ENCODE data around the gene SLC27A3. TPM values are rescaled to one million over a fixed set of nuclear protein-coding genes. Genes with fewer than 3 reads are reported as not detected.

Gene SLC27A3
- polyA plus RNA-seq, 1 experiment = 25.4 TPM

- H3K4me3 ChIP-seq (ENCODE audit: low read depth, low read length) = no peak overlapping the region
- no peak for DNase-seq (ENCODE audit: low read depth)
- peaks cover 14% of the 10 kb centered on the region for H3K36me3 ChIP-seq (ENCODE audit: control insufficient read depth, insufficient read depth, low read length)
- H3K27me3 ChIP-seq (ENCODE audit: control insufficient read depth, insufficient read depth, low read length) = no peaks in the 10 kb centered on the region
- ChIA-PET CTCF (interaction anchor here (0.7 to 5.4 kb wide), 3 partner anchors 75 to 397 kb away, joined by 3 to 43 read pairs (median 3); partner anchors contain the start of gene NPR1), POLR2A (no interaction called here)
- no peak for TF ChIP-seq CTCF (IDR thresholded peaks at IDR 0.05; ENCODE audit: insufficient read depth, low read depth, low read length)
Observed at GRCh38 chr1:153752072-153752471, 23.1 kb upstream of the SLC27A3 start.

GRCh38 chr1:153752571-153753195 is 22.5 kb upstream of the SLC27A3 start:
- TF ChIP-seq CTCF (IDR thresholded peaks at IDR 0.05; ENCODE audit: insufficient read depth, low read depth, low read length) = no peak
- ChIA-PET CTCF (interaction anchor here (5.4 kb wide), 1 partner anchor 76 kb away, joined by 43 read pairs; the partner anchor contains the start of gene NPR1), POLR2A (no interaction called here)
- no peak overlapping the region for H3K4me3 ChIP-seq (ENCODE audit: low read depth, low read length)
- no peaks in the 10 kb centered on the region for H3K27me3 ChIP-seq (ENCODE audit: control insufficient read depth, insufficient read depth, low read length)
- peaks cover 16% of the 10 kb centered on the region for H3K36me3 ChIP-seq (ENCODE audit: control insufficient read depth, insufficient read depth, low read length)
- no peak for DNase-seq (ENCODE audit: low read depth)

GRCh38 chr1:153754266-153754665 is 20.9 kb upstream of the SLC27A3 start:
- no peak for TF ChIP-seq CTCF (IDR thresholded peaks at IDR 0.05; ENCODE audit: insufficient read depth, low read depth, low read length)
- Histone ChIP-seq H3K4me3 (ENCODE audit: low read depth, low read length) (no peak overlapping the region), H3K36me3 (ENCODE audit: control insufficient read depth, insufficient read depth, low read length) (peaks cover 21% of the 10 kb centered on the region), H3K27me3 (ENCODE audit: control insufficient read depth, insufficient read depth, low read length) (no peaks in the 10 kb centered on the region)
- POLR2A ChIA-PET = no interaction called here
- no peak for DNase-seq (ENCODE audit: low read depth)
- CTCF ChIA-PET = interaction anchor here (1.4 to 2.2 kb wide), 2 partner anchors 9 to 77 kb away, joined by 5 to 7 read pairs; no protein-coding TSS in a partner anchor

GRCh38 chr1:153760440-153760839 is 14.8 kb upstream of the SLC27A3 start:
- ChIA-PET CTCF (interaction anchor here (0.9 to 1.3 kb wide), 2 partner anchors 84 to 249 kb away, joined by 3 read pairs; no protein-coding TSS in a partner anchor), POLR2A (no interaction called here)
- no peak for TF ChIP-seq CTCF (IDR thresholded peaks at IDR 0.05; ENCODE audit: insufficient read depth, low read depth, low read length)
- no peak for DNase-seq (ENCODE audit: low read depth)
- H3K36me3 ChIP-seq (ENCODE audit: control insufficient read depth, insufficient read depth, low read length) = peaks cover 37% of the 10 kb centered on the region
- H3K27me3 ChIP-seq (ENCODE audit: control insufficient read depth, insufficient read depth, low read length) = no peaks in the 10 kb centered on the region
- H3K4me3 ChIP-seq (ENCODE audit: low read depth, low read length) = no peak overlapping the region

GRCh38 chr1:153763365-153764225 is 11.6 kb upstream of the SLC27A3 start:
- Histone ChIP-seq H3K27me3 (ENCODE audit: control insufficient read depth, insufficient read depth, low read length) (no peaks in the 10 kb centered on the region), H3K4me3 (ENCODE audit: low read depth, low read length) (no peak overlapping the region), H3K36me3 (ENCODE audit: control insufficient read depth, insufficient read depth, low read length) (peaks cover 35% of the 10 kb centered on the region)
- ChIA-PET CTCF (interaction anchor here (0.6 to 1.6 kb wide), 3 partner anchors 15 to 252 kb away, joined by 3 to 4 read pairs (median 3); partner anchors contain the start of gene RAB13), POLR2A (no interaction called here)
- no peak for TF ChIP-seq CTCF (IDR thresholded peaks at IDR 0.05; ENCODE audit: insufficient read depth, low read depth, low read length)
- no peak for DNase-seq (ENCODE audit: low read depth)
